HepG2 (cell line): ENCODE data around the gene ADAMTS4. TPM values are rescaled to one million over a fixed set of nuclear protein-coding genes. Genes with fewer than 3 reads are reported as not detected.
A peak's percentile ranks its signal among the peaks of the same experiment; 100 is the strongest.

Source experiments
- CBX5 ChIP-seq: sonication (generic); formaldehyde crosslinking; IDR thresholded peaks from 2 replicates; pipeline ENCODE4 v1.4.0; 2020; ENCODE audit warnings: missing genetic modification reagents, borderline replicate concordance
- CSRNP1 ChIP-seq: sonication (generic); formaldehyde crosslinking; IDR thresholded peaks from 2 replicates; pipeline ENCODE4 v1.8.1; 2023; ENCODE audit warnings: mild to moderate bottlenecking, missing genetic modification reagents
- KIAA2018 ChIP-seq: sonication (generic); formaldehyde crosslinking; IDR thresholded peaks from 2 replicates; pipeline ENCODE4 v1.5.0; 2020; ENCODE audit warnings: mild to moderate bottlenecking, missing genetic modification reagents, borderline replicate concordance
- MAFG ChIP-seq: sonication (generic); formaldehyde crosslinking; IDR thresholded peaks from 2 replicates; pipeline ENCODE4 v1.5.1; 2020; ENCODE audit warnings: mild to moderate bottlenecking, missing genetic modification reagents
- MEF2D ChIP-seq: sonication (generic); formaldehyde crosslinking; IDR thresholded peaks from 2 replicates; pipeline ENCODE4 v1.5.1; 2020; ENCODE audit warnings: mild to moderate bottlenecking, missing genetic modification reagents
- SAP130 ChIP-seq: IDR thresholded peaks from 2 replicates; pipeline ENCODE4 v1.6.1; 2016; ENCODE audit warnings: low read depth
- STAT6 ChIP-seq: sonication (generic); formaldehyde crosslinking; IDR thresholded peaks from 2 replicates; pipeline ENCODE4 v1.4.0; 2020; ENCODE audit warnings: missing genetic modification reagents, mild to moderate bottlenecking, borderline replicate concordance
- ZMYM3 ChIP-seq: sonication (generic); formaldehyde crosslinking; IDR thresholded peaks from 2 replicates; pipeline ENCODE4 v1.5.1; 2020; ENCODE audit warnings: mild to moderate bottlenecking, missing genetic modification reagents
- ZNF34 ChIP-seq: sonication (generic); formaldehyde crosslinking; IDR thresholded peaks from 2 replicates; pipeline ENCODE4 v1.4.0; 2020; ENCODE audit warnings: mild to moderate bottlenecking, missing genetic modification reagents, borderline replicate concordance
- ZNF512 ChIP-seq: sonication (generic); formaldehyde crosslinking; IDR thresholded peaks from 2 replicates; pipeline ENCODE4 v1.4.0; 2020; ENCODE audit warnings: mild to moderate bottlenecking, missing genetic modification reagents
- ZNF563 ChIP-seq: sonication (generic); formaldehyde crosslinking; IDR thresholded peaks from 2 replicates; pipeline ENCODE4 v1.8.0; 2022; ENCODE audit warnings: mild to moderate bottlenecking, moderate library complexity, missing genetic modification reagents
- ZNF644 ChIP-seq: IDR thresholded peaks from 2 replicates; pipeline ENCODE4 v1.6.1; 2016; ENCODE audit warnings: low read depth
- ZNF674 ChIP-seq: sonication (generic); formaldehyde crosslinking; IDR thresholded peaks from 2 replicates; pipeline ENCODE4 v1.5.0; 2020; ENCODE audit warnings: low read depth, mild to moderate bottlenecking, missing genetic modification reagents
- ZNF790 ChIP-seq: sonication (generic); formaldehyde crosslinking; IDR thresholded peaks from 2 replicates; pipeline ENCODE4 v1.8.0; 2022; ENCODE audit warnings: missing genetic modification reagents, mild to moderate bottlenecking, borderline replicate concordance
- ZNF891 ChIP-seq: sonication (generic); formaldehyde crosslinking; IDR thresholded peaks from 2 replicates; pipeline ENCODE4 v1.5.0; 2020; ENCODE audit warnings: mild to moderate bottlenecking, missing genetic modification reagents
- polyA plus RNA-seq, 8 experiments: library from polyadenylated mRNA; depleted of rRNA in 3 of 8; stranded (reverse) in 7 of 8; unstranded in 1 of 8; fragments of >200 nt; fragmentation: Illumina TruSeq in 4 of 8; extraction: Trizol in 4 of 8; gene quantifications; 2 replicates each; pipeline versions ENCODE4 v1.2.1 to v1.2.3, GENCODE V29; 2011 to 2016; ENCODE audit warnings: low read depth in 4 of 8, missing spikeins in 1 of 8, mixed read lengths in 1 of 8; ENCODE audit not compliant: insufficient read depth in 1 of 8
- total RNA-seq, 5 experiments: library from RNA; depleted of rRNA; stranded (reverse); fragments of >200 nt; fragmentation: Illumina TruSeq; extraction: Trizol; gene quantifications; 2 replicates each; pipeline ENCODE4 v1.2.3, GENCODE V29; 2016; ENCODE audit warnings: low read depth in 1 of 5

ADAMTS4 gene
- total and polyA plus RNA-seq, 2 of the 13 experiments (the other 11 are each of a cell fraction or from before 2014, with no cell fraction given): 0.51 to 1.7 TPM

GRCh38 chr1:161225534-161226319 is 26.9 kb upstream of the ADAMTS4 start, which contains the start of gene TOMM40L (continued):
- TF ChIP-seq KIAA2018 (CRISPR knock-in tag) (no peak), ZNF891 (CRISPR knock-in tag) (no peak; the same call in 1 of the 2 replicates), ZNF563 (CRISPR knock-in tag) (no peak), MAFG (CRISPR knock-in tag) (no peak), CBX5 (CRISPR knock-in tag) (no peak), SAP130 (CRISPR knock-in tag) (peak; percentile 89), ZNF34 (no peak), MEF2D (CRISPR knock-in tag) (no peak), STAT6 (no peak), CSRNP1 (CRISPR knock-in tag) (no peak), ZNF644 (CRISPR knock-in tag) (no peak), ZMYM3 (CRISPR knock-in tag) (no peak), ZNF674 (CRISPR knock-in tag) (no peak), ZNF790 (CRISPR knock-in tag) (no peak), ZNF512 (CRISPR knock-in tag) (no peak)
